ENCODE results near the gene ABCC2.
A peak's percentile ranks its signal among the peaks of the same experiment; 100 is the strongest.

ABCC2 gene

DNA sequence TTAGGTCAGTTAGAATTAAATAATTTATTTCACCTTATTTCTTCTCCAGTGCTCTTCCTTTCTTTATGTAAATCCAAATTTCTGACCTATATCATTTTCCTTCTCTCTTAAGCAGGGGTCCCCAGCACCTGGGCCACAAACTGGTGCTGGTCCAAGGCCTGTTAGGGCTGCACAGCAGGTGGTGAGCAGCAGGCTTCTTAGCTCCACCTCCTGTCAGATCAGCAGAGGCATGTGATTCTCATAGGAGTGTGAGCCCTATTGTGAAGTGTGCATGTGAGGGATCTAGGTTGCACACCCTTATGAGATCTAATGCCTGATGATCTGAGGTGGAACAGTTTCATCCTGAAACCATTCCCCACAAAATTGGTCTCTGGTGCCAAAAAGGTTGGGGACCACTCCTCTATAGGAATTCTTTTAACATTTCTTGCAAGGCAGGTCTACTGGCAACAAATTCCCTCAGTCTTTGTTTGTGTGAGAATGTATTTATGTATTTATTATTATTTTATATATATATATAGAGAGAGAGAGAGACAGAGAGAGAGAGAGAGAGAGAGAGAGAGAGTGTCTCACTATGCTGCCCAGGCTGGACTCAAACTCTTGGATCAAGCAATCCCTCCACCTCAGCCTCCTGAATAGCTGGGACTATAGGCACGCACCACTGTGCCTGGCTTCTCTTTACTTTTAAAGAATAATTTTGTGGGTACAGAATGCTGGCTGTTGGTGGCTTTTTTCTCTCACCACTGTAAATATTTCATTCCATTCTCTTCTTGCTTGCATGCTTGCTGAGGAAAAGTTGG, 4.3 kb upstream of the ABCC2 start:
- no peak for DNase-seq

DNA sequence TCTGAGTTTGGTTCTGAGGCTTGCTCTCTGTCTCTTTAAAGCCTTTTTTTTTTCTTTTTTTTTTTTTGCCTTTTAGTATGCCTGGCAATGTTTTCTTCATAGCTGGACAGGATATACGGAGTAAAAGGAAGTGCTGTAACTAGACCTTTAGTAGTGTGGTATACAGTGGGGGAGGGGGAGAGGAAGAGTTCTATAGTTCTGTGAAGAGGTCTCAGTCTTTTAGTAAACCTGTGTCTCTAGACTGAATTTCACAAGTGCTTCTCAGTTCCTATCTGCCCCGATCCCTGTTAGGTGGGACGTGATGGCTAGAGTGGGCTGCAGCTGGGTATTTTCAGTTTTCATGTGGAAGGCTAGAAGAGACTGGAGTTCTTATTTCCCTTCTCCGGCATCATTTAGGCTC, 3.1 kb upstream of the ABCC2 start:
- peak; percentile 9 to 41 for DNase-seq

DNA sequence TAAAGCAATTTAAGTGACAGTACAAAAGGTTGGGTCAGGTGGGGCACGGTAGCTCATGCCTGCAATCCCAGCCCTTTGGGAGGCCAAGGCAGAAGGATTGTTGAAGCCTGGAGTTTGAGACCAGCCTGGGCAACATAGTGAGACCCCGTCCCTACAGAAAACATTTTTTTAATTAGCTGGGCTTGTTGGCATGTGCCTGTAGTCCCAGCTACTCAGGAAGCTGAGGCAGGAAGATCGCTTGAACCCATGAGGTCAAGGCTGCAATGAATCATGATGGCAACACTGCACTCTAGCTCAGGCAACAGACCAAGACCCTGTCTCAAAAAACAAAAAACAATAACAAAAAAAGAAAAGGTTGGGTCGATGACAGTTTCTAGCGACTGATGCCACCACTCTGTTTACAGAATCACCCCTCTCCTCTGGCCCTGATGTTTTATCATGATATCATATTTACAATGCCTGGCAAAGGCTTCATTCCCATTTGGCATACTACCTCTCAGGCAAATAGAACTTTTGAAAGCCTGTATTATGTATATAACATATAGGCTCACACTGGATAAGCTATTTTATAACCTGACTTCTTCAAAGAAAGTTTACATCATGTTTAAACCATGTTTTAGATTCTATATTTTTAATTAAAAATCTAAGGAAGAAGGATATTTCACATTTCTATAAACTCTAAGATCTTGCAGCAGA, 558 bp upstream of the ABCC2 start:
- DNase-seq = no peak

DNA sequence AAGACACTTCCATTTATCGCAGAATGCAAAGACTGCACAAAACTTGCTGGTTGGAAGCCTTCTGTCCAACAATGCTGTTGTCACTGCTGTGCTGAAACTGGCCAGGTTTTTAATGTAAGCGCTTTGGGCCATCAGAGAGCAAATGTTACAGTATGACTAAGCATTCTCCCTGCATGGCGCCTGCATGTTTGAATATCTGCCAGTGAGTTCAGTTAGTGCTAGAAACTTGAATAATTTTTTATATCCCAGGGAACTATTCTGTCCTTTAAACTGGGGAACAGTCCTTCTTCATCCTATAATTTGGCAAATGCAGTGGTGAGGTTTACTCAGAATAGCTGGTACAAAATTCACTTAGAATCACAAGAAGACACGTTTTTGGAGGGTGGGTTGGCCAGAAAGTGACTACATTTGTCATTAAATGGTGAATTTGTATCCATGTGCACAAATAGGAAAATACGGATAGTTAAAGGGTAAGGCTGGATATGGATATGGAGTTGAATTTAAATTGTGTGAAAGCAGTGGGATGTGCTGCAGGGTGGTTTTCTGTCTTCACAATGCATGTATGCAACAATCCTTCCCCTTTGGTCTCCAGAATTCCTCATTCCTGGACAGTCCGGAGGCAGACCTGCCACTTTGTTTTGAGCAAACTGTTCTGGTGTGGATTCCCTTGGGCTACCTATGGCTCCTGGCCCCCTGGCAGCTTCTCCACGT, 1.7 kb downstream of the ABCC2 start:
- no peak for DNase-seq

DNA sequence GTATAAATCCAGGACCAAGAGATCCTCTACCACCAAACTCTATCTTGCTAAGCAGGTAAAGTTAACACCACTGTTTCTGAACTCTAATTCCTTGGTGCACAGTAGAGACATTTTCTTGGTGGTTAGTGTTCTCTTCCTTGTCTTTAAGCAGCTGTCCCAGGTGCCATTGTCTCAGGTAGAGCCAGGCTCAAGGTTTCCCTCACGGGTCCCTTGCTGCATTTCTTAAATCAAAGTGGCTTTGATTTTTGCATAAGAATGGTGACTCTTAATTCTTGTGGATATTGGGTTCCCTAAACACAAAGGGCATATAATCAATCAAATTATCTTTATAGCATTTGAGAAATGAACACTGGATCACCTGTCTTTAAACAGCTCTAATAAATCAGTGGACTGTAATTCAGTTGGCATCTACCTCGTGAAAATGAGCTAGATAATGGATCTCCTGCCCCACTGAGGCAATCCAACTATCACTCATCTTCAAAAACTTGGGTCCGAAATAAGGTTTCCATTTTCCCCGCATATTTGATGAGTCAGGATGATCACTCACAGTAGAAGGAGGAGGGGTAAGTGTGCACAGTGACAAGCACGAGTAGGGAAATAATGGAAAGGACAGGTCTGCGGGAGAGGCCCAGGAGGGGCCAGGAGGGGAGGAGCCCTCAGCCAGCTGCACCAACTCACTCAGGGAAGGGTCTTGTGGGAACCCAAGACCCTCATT, 2.4 kb downstream of the ABCC2 start:
- no peak for DNase-seq

DNA sequence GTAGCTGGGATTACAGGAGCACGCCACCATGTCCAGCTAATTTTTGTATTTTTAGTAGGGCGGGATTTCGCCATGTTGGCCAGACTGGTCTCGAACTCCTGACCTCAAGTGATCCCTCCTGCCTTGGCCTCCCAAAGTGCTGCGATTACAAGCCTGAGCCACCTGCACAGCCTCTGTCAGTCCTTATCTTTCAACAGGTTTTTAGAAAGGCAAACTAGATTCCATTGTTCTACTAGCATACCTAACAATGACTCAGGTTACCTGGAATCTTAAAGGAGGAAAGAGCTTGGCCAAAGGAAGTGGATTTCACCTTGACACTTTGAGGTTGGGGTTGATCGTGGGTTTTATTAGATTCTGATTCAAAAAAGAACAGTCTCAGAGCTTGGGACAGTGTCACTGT, 3.2 kb downstream of the ABCC2 start:
- no peak for DNase-seq

DNA sequence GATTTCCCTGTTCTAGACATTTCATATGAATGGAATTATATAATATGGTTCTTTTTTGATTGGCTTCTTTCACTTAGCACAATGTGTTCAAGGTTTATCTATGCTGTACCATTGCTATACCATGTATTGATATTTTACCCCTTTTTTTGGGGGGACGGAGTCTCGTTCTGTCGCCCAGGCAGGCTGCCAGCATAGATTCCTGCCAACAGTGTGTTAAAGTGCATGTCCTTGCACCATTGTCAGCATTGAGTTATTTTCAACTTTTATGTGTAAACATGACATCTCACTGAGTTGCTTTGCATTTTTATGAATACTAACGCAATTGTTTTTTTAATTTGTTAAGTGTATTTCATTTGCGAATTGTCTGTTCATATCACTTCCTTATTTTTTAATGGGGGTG, 4.9 kb downstream of the ABCC2 start:
- DNase-seq = no peak

DNA sequence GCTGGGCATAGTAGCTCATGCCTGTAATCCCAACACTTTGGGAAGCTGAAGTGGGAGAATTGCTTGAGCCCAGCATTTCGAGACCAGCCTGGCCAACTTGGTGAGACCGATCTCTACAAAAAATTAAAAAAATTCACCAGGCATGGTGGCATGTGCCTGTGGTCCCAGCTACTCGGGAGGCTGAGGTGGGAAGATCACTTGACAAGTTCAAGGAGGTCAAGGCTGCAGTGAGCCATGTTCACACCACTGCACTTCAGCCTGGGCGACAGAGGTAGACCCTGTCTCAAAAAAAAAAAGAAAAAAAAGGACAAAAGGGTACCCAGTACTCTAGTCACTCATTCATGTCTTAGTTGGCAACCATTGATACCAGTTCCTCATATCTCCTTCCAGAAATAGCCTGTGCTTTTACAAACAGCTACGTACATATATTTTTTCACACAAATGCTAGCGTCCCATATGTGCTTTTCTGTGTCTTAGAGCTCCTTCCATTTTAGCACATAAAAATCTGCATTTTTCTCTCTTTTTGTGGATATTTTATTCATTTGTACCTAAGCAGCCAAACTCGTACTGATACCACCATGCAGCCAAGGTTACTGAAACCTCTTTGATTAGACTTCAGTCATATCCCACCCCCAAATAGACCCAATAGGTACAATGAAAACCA, 5.5 kb downstream of the ABCC2 start:
- DNase-seq = no peak

DNA sequence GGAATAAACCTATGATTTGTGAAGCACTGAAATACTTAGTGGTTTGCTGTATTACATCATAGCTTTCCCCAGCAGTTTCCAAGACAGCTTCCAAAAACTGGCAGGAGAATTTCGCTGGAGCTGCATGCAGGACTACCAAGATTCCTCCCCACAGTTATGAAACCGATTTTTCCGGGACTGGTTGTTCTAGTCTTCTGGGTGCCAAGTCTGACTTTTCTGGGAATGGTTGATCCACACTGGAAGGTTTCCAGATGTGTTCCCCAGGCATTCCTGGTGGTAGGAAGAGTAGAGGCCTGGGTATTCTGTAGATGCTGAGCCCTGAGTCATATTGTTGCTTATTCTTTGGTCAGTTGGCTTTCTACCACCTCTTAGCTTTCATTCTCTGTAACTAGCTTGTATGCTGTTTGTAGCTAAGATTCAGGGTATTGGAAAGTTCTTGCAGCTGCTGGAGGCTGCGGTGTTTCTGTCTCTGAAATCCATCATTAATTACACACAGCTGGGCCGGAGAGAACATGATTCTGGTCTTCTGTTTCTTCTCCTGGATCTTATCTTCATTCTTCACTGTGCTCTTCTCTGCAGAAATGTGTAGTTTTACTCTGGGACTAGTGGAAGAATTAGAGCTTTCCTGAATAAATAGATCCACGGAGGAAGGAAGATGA, 6.3 kb downstream of the ABCC2 start:
- no peak for DNase-seq

DNA sequence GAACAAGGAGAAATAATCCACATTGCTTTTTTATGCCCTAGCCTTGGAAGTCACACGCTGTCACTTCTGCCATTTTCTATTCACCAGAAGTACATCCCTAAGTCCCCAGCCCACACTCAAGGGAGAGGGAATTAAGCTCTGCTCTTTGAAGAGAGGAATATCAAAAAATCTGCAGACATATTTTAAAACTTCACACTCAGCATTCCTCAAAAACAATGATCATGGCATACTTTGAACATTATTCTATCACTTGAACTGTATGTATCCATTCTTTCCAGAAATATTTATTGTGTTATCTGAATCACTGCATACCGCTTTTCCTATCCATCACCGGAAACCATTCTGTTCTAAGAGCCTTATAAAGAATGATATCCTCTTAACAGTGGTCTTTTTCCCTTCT, 9.4 kb downstream of the ABCC2 start:
- no peak for DNase-seq

DNA sequence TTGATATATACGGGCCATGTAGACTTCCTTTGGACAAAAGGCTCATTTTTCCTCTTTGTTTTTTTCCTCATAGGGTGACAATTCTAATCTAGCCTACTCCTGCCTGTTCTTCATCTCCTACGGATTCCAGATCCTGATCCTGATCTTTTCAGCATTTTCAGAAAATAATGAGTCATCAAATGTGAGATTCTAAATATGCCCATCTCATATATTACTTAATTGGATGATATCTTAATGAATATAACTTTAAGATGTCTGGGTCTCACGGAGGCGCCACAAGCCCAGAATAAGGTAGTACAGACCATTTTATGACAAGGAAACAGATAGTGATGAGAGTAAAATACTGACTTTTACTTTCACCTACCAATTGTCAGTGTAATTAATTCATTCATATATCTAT, 11.4 kb downstream of the ABCC2 start:
- no peak for DNase-seq

DNA sequence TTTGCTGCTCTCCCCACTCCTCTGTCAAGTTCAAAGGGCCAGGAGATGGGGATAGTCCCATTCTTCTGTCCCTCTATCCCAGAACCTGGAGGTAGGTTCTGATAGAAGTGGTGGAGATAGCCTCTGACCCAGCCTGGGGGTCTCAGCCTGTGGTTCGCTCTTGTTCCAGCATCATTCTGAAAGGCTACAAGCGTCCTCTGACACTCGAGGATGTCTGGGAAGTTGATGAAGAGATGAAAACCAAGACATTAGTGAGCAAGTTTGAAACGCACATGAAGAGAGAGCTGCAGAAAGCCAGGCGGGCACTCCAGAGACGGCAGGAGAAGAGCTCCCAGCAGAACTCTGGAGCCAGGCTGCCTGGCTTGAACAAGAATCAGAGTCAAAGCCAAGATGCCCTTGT, 14.5 kb downstream of the ABCC2 start:
- no peak for DNase-seq

DNA sequence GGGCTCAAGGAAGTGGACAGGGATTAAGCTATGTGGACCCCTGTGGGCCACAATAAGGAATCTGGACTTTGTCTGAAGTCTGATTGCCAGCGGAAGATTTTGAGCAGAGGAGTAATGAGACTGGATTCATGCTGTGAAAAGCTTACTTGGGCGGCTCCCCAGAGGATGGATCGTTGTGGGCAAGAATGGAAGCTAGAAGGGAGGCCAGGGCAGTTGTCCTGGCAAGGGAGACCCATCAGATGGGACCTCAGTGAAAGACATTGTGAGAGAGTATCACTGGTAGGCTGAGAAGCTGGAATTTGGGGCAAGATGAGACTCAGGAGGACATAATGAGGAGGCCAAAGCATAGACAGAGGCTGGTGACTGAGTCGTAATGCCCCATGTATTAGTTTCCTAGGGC, 15.6 kb downstream of the ABCC2 start:
- no peak for DNase-seq

DNA sequence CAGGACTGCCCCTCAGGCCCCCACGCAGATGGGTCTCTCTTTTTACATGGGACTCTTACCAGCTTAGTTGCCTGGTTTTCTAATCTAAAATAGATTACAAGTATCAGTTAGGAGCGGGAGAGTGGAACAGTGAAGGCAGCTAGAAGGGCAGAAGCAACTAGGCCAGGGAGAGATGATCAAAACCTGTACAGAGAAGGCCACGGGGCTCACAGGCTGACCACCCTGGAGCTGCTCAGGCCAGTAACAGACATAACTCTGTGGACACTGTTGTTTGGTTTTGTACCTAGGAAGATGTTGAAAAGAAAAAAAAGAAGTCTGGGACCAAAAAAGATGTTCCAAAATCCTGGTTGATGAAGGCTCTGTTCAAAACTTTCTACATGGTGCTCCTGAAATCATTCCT, 16.5 kb downstream of the ABCC2 start:
- no peak for DNase-seq

DNA sequence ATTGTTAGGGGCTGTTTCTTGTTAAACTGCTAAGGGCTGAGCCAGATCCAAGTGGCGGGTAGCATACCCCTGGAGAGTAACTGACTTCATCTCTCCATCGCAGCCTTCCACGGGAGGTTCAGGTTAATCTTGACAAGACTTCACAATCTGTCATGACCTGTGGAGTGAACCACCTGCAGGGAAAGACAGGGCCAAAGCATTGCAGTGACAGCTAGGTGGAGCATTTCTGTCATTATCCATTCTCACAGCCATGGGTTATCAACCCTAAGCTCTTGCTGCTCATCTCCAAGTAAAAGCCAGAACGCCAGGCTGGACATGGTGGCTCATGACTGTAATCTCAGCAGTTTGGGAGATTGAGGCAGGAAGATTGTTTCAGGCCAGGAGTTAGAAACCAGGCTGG, 17.2 kb downstream of the ABCC2 start:
- no peak for DNase-seq

DNA sequence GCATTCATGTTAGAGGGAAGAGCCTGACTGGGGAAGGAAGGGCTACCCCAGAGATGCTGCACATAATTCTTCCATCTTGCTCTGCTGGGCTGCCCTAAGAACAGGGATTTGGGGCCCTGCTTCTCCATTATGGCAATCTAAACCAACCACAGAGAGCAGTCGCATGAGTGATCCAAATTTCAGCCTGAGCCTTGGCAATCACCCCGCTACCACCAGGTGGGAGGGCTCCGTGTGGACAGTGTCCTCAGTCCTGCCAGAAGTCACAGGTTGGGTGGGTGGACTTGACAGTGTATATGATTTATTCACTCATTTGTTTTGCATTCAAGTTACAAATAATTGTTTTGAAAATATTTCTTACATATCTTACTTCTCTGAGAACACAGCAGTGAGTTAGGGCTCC, 22.0 kb downstream of the ABCC2 start:
- DNase-seq = no peak

DNA sequence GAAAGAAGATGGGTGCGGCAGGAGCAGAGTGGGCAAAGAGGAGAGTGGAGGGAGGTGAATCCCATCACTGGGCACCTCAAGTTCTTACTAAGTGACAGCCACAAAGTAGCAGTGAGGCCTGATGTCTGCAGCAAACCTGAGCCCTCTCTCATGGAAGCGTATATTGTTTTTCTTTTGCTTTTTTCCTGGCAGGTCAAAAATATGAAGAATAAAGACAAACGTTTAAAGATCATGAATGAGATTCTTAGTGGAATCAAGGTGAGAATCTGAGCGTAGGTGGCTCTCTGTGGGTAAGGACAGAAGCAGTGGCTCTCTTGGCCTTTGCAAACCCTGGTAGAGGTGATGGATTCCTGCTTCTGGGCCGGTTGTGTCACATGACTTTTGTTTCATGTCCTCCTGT, 22.8 kb downstream of the ABCC2 start:
- no peak for DNase-seq

DNA sequence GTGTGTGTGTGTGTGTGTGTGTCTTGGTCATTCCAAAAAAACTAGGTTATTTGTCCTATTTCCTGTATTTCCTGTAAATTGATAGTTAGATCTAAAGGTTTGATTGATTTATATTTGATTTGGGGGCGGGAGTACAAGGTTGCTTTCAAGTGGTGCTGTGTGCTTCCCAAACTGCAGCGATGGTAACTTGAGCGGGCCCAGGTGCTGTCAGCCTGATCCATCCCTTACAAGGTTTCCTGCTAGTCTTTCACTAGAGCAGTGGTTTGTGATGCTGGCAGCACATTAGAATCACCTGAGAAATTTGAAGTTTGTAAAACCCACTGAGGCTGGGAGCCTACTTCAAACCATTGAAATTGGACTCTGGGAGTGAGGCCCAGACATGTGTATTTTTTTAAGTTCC, 23.7 kb downstream of the ABCC2 start:
- DNase-seq = no peak

DNA sequence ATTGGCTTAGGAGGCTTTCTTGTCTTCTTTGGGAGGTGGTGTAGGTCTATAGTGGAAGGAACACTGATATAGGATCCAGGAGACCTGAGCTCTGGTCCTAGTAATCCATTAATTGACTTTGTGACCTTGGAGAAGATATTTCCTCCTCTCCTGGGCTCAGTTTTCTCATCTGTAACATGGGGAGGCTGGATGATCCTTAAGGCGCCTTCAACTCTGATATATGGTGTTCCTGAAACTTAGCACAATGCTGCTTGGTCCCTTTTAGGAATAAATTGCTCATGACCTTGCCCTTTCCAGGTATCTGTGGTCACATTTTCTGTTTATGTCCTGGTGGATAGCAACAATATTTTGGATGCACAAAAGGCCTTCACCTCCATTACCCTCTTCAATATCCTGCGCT, 25.3 kb downstream of the ABCC2 start:
- DNase-seq = no peak

DNA sequence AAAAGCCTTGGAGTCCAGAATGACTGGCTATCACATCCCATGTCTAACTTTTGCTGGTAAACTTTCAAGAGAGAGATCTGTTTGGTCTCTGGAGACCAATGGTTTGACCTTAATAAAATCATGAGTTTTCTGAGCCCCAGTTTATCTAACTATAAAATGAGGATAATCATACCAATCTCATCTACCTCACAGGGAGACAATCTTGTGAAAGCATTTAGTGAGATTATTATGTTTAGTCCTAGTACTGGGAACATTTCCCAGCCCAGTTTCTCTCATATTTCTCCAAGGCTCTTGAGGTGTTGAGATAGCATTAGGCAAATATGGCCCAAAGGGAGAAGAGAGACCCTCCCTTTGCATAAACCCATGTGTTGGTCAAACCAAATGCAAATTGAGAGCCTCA, 25.8 kb downstream of the ABCC2 start:
- DNase-seq = no peak

DNA sequence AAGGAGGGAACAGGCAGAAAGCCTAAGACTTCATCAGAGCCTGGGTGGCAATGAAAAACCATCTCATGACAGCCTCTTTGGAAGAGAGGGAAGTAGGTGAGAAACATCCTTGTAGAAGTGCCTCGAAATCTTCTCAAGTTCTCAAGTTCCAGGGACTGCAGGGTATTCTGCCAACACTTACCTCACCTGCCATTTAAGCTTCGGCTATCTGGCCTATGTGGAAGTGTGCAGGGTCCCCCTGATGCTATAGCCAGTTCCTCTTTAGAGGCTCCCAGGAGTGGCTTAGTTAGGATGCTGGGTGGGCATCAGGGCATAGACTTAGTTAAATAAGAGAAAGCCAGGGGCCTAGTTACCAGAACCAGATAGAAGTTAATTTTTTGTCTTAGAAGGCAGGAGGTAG, 27.0 kb downstream of the ABCC2 start:
- DNase-seq = no peak

DNA sequence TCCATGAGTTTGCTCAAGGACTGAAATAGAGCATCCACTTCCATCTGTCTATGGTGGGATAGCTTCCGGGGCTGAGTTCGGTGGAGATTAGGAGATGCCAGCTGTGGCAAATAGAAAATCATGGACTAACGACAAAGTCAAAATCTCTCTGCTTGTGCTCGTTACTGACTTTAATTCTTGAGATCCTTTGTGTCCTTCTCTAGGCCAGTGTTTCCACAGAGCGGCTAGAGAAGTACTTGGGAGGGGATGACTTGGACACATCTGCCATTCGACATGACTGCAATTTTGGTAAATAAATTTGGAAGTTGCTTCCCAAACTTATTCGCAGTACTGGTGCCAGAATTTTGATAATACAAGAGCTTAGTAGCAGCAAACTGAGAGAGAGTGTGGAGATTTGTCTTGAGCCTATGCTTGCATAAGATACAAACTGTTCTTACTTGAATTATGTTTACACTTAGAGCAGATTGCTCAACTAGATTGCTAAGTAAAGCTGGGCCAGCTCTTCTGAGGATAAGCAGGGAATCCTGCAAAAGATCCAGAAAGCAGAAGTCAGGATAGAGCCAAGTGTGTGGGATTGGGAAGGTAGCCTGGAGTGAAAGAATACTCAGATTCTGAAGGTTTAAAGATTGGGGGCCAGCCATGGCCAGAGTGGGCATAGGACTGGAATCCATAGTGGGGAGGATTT, 27.6 kb downstream of the ABCC2 start:
- DNase-seq = no peak
